Stromal cell of bone marrow (primary cell): Measurements from ENCODE around the gene SPRN.
"Not testable (repeated sequence)": the region's sequence is repeated elsewhere in the genome, so short reads cannot be mapped to it uniquely, and the experiment has no call there.

ENCODE experiments used
- DNase-seq: peaks from one replicate; pipeline ENCODE4 v3.0.0-alpha.2; 2012; ENCODE audit warnings: low read depth

Gene SPRN

GRCh38 chr10:133456041-133456951, 31.9 kb upstream of the SPRN start:
- DNase-seq, result no peak

DNA sequence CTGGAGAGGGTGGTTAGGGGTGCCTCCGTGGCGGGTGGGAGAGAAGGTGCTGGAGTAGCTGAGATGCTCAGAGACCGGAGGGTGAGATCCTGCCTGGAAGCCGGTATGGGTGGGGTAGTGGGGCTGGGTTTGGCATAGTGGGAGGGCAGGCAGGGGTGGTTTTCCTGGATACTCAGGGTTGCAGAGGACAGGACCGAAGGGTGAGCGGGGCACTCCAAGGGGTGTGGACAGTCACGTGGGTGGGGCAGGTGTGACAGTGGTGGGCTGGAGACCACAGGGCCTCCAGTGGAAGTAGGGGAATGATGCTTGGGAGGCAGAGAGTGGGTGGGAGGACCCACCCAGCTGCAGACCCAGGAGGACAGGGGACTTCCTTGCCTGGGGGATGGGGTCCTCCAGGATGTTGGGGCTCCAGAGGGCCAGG, 31.2 kb upstream of the SPRN start:
- no peak for DNase-seq

GRCh38 chr10:133455196-133455595, 30.8 kb upstream of the SPRN start:
- no peak for DNase-seq

GRCh38 chr10:133454204-133454893, 29.9 kb upstream of the SPRN start:
- no peak for DNase-seq

DNA sequence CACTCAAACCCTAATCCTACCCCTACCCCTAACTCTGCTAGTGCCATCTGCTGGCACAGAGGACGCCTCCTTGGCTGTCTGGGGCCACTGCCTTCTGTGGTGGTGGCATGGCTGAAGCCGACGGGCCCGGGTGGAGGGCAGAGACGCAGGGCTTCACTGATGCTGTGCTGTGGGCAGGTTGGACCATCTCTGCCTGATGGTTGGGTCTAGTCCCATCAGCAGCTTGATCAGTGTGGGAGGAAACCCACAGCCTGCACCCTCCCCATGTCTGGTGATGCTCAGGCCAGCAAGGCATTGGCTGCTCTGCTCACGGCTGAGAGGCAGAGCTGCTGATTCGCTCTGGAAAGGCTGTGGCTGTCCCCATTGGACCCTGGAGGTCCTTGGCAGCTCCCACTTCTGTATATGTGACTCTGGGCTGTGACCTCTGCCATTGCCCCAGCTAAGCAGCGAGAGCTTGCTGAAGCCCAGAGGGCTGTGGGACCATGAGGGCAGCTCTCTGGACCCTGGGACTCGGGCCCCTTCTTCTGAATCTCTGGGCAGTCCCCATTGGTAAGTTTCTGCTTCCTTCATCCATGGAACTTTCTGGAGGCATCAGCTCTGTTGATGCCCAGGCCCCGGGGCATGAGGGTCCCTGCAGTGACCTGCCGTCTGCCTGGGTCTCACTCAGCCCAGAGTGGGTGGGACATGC, 29.2 kb upstream of the SPRN start, which contains the start of gene SCART1:
SCART1 (plus strand) TSS at position 430 of the 688 bp plus-strand sequence; CDS start at position 483, 53 bp downstream.
- DNase-seq, result no peak

DNA sequence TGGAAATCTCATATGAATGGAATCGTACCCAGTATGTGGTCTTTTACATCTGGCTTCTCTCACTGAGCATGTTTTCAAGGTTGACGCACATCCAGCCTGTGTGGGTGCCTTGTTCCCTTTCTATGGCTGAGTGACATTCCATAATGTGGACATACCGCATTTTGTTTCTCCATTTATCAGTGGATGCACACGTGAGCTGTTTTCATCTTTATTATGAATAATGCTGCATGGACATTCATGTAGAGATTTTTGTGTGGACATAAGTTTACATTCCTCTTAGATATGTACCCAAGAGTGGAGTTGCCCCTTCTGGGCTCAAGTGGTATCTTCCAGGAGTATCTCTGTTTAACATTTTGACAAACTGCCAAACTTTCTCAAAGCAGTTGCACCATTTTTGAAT, 28.0 kb upstream of the SPRN start:
- DNase-seq, result no peak

DNA sequence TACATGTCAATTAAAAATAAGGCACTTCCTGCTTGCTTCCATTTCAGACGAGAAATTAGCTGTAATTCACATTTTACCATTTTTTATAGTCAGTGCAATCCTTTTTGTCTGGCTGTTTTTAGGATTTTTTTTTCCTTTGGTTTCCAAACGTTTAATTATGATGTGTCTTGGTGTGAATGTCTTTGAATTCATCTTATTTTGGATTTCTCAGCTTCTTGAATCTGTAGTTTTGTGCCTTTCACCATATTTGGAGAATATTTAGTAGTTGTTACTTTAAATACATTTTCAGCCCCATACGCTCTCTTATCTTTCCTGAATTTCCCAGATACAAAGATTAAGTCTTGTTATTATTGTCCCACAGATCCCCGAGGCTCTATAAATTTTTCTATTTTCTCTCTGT, 26.9 kb upstream of the SPRN start:
- no peak for DNase-seq

DNA sequence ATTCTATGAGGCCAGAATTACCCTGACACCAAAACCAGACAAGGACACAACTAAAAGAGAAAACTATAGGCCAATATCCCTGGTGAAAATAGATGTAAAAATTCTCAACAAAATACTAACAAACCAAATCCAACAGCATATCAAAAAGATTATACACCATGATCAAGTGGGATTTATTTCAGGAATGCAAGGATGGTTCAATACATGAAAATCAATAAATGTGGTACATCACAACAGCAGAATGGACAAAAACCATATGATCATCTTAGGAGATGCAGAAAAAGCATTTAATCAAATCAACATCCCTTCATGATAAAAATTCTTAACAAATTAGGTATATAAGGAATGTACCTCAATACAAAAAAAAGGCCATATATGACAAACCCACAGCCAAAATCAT, 23.7 kb upstream of the SPRN start:
- no peak for DNase-seq

DNA sequence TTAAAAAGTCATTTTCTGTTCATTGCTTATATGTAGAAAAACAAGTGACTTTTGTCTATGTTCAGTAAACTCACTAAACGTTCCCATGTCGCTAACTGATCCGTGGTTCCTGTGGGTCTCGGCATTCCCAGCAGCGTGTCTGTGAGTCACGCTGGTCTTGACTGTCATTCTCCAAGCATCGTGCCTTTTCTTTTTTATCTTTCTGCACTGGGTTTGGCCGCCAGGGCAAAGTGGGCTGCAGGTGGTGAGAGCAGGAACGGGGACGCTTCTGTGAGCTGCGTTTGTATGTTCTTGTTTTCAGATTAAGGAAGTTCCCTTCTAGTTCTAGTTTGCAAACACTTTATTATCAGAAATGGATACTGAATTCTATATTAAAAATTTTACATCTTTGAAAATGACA, 22.6 kb upstream of the SPRN start:
- DNase-seq, result no peak

- DNase-seq, result no peak
Observed at GRCh38 chr10:133445751-133446708, 21.6 kb upstream of the SPRN start.

GRCh38 chr10:133445268-133445732, 20.9 kb upstream of the SPRN start:
- no peak for DNase-seq

DNA sequence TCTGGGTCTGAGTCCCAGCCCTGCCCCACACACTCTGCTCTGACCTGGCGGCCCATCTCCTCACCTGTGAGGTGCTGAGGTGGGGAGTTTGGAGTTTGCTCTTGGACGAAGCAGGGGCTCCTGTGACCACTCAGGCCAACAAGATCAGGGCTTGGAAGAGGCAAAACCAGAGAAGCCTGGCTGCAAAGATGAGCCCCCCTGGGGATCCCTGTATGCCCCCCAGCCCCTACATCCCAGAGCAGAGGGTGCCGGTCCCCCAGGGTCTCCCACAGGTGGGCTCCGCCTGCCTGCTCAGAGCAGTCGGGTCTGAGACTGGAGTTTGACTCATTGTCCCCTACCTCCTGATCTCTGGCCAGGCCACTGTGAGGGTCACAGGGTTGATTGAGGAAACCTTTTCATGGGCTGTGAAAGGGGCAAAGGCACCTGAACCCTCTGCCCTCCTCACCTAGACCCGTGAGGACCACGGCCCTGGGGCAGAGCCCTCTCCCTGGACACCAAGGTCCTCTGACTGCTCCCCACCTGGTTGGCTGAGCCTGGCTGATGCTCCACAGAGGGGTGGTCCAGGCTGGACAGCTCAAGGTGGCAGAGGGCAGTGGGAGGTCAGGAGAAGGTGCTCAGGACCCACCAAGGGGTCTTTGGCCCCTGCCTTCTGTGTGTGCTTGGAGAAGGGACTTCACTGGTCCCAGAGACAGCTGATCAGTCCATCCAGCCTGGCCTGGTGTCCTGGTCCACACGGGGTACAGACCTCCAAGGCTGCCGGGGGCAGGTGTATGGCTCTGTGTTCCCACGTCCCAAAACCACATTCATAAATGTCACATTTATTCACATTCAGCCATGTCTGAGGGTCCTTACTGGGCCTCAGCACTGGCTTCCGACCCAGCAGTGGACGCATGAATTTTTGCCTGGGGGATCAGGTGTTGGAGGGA, 20.2 kb upstream of the SPRN start:
- no peak for DNase-seq

DNA sequence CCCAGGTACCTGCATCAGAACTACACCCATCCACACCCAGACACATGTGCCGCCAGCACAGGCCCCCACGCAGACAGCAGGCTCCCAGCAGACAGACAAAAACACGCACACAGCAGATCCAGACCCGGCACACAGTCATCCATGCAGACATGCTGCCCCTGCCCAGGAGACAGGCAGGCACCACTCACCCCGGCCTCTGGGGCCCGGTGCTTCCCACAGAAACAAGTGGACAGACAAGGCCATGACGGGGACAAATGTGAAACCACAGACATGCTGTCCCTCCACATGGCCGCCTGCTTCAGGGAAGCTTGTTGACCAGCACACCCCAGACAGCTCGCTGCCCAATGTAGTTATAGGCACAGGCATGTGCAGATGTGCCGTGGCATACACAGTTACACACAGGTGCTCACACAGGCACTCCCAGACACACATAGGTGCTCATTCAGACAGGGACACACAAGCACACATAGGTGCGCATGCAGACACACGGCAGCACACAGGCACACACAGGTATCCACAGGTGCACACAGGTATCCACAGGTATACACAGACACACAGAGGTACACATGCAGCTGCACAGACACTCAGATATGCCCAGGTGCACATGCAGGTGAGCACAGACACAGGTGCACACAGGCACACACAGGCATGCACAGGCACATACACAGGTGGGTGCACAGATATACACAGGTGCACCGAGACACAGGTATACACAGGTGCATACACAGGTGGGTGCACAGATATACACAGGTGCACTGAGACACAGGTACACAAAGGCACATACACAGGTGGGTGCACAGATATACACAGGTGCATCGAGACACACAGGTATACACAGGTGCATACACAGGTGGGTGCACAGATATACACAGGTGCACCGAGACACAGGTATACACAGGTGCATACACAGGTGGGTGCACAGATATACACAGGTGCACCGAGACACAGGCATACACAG, 18.8 kb upstream of the SPRN start:
- no peak for DNase-seq

- no peak for DNase-seq
Observed at GRCh38 chr10:133442191-133442966, 18.0 kb upstream of the SPRN start.

DNA sequence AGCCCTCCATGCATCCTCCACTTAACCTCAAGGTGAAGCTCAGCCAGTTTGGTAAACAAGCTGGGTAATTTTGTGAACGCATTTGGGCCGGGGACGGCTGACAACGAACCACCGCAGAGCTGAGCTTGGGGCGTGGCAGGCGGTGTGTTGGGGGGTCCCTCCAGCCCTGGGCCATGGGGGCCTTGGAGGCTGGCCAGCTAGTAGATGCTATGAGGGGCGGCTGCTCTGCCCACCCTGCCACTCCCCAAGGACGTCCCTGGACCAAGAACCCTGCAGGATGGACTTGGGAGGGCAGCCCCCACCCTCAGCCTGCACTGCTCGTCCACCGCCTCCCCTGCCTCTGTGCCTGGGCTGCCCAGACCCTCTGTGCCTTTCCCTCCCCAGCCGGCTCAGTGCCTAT, 17.4 kb upstream of the SPRN start:
- no peak for DNase-seq

- not testable (repeated sequence) for DNase-seq
Observed at GRCh38 chr10:133441356-133441755, 16.9 kb upstream of the SPRN start.

DNA sequence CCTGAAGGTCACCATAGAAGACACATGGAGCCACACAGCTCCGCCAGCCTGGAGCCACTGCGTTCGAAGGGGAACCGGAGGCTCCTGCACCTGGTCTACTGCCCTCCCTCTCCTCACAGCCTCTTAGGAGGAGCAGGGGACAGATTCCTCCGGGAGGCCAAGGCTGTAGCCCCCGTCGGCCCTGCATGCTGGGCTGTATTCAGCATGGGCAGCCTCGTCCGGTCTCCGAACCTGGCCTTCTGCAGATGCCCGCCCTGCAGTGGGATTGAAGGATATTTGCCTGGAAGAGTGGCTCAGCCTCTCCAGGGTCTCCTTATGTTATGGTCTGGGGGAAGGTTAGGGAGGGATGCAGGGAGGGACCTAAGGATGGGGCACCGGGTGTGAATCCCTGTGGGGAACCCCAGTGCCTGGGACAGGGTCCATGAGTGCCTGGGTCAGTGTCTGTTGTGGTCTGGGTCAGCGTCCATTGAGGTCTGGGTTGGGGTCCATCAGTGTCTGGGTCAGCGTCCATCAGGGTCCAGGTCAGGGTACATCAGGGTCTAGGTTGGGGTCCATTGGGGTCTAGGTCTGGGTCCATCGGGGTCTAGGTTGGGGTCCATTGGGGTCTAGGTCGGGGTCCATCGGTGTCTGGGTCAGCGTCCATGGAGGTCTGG, 16.3 kb upstream of the SPRN start:
- no peak for DNase-seq
